NOMO-1 treated with DMSO at 0.1 percent for 48 hours (cell line): Measurements from ENCODE around the gene MRPL30.
"Not testable (repeated sequence)": the region's sequence is repeated elsewhere in the genome, so short reads cannot be mapped to it uniquely, and the experiment has no call there.

ENCODE experiments used
- DNase-seq: peaks from one replicate; lab custom pipeline; 2025; ENCODE audit not compliant: unreplicated experiment; lab: John Stamatoyannopoulos, UW

MRPL30 gene

GRCh38 chr2:99183025-99183424 is 2.0 kb downstream of the MRPL30 start:
- no peak for DNase-seq

DNA sequence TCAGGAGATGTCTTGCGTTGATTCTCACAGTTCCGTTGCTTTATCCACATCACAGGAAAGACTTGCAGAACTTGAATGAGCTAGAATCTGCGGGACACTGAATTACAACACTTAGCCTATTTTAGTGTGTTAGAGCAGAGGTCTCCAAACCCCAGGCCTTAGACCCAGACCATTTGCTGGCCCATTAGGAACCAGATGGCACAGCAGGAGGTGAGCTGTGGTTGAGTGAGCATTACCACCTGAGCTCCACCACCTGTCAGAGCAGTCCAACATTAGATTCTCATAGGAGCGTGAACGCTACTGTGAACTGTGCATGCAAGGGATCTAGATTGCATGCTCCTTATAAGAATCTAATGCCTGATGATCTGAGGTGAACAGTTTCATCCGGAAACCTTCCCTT is 3.8 kb downstream of the MRPL30 start:
- no peak for DNase-seq

GRCh38 chr2:99187011-99187410 is 6.0 kb downstream of the MRPL30 start:
- DNase-seq: no peak

DNA sequence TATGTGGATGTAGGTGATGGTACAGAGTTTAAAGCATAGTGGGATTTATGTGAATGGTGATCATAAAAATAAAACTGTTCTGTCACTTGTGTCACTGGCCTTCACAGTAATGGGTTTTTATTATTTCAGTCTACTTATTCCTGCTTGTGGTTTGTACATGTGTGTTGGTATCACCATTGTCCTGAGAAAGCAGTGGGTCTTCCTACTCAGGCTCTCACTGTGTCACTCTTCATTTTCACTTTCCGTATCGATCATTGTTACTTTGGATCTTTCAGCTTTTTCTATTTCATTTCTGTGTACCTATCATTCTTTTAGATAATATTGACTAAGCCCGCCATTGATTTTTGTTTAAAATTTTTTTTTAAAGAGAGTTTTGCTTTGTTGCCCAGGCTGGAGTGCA is 7.4 kb downstream of the MRPL30 start:
- no peak for DNase-seq

DNA sequence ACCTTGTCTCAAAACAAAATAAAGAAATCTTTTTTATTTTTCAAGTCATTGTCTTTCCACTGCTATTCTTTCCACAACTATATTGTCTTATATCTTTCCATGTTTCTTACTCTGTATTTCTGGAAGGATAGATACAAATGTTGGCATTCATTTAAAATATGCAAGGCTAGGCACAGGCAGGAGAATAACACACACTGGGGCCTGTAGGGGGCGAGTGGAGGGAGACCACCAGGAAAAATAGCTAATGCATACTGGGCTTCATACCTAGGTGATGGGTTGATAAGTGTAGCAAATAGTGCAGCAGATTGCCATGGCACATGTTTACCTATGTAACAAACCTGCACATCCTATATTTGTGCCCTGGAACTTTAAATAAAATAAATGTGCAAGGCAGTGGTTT is 9.6 kb downstream of the MRPL30 start:
- DNase-seq: no peak

- DNase-seq: not testable (repeated sequence)
These were observed 11.4 kb downstream of the MRPL30 start for GRCh38 chr2:99192364-99192763.

DNA sequence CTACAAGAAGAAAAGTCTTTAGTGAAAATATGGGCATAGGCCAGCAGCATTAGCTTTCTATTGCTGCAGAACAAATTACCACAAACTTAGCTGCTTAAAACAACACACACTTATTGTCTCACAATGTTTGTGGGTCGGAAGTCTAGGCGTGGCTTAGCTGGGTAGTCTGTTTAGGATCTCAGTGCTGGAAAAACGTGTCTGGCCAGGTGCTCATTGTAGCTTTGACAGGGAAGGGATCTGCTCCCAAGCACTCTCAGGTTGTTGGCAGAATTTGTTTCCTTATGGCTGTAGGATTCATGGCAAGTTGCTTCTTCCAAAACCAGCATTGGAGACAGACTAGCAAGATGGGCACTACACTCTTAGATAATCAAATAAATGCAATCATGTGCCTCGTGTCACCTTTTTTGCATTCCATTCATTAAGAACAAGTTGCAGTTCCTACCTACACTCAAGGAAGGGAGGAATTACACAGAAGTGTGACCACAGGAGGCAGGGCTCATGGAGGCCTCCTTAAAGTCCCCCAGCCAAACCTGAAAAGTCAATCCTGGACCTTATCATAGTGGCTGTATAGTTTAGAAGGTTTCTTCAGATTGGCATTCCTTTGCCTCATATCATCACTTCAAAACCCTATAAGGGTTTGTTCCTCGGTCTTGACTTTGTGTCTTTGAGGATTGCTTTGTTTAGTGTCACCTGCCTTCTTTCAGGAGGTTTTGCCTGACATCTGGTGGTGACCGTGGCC is 17.3 kb downstream of the MRPL30 start:
- no peak for DNase-seq

DNA sequence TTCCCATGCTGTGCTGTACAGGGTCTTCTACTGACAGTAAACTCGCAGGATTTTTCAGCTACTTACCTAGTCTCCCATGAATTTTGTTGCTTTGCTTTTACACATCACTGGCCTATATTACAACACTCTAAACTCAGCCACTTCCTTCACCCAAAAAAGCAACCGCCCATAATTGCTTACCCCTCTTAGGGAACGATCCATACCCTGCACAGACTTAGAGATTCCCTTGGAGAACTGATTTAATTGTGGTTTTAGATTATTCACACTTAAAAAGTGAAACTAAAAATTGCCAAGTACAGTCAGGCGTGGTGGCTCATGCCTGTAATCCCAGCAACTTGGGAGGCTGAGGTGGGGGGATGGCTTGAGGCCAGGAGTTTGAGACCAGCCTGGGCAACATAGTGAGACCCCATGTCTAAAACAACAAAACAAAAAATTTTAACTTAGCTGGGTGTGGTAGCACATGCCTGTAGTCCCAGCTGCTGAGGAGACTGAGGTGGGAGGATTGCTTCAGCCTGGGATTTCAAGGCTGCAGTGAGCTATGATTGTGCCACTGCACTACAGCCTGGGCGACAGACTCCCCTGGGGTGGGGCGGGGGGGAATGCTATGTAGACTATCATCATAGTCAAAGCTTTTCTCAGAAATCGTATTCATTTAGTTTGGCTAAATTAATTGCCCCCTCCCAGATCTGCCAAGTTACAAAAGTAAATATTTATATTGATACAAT is 19.3 kb downstream of the MRPL30 start:
- peak; percentile 54 for DNase-seq

DNA sequence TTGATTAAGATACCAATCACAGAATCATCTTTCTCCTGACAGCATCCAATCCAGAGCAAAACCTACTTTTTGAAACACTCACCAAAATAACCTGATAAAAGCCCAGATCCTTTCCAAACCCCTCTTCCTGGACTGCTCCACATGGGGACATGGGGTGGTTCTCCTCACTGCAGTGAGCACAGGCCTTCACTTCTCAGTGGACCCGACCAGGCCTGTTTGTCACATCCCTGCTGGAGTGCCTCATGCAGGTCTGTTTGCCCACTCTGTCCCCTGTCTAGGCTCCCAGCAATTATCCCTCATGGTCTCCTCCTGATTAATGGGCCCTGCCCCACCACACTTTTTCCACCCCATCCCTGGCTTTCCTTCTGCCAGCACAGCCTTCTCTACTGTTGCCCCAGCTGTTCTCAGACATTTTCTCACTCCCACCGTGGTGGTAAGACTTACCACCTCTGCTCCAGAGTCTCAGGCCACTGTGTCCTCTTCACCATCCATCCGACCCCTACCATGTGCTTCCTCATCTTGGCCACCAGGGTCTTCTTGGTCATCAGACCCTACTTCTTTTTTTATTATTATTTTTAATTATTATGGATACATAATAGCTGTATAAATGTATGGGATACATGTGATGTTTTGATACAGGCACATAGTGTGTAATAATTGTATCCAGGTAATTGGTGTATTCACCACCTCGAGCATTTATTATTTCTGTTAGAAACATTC is 21.1 kb downstream of the MRPL30 start:
- DNase-seq: no peak

DNA sequence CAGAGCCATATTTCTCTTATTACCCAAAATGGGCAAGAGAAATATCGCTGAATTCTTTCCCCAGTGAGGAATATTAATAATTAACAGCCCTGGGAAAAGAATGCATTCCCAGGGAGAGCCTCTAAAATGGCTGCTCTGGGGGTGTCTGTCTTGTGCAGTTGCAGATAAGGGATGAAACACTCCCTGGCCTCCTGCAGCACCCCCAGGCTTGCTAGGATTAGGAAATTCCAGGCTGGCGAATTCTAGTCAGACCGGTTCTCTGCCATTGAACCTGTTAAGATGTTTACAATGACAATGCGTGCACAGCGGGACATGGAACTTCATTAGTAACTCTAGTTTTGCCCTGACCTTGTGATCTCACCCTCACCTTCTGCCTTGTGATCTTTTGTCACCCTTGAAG is 24.5 kb downstream of the MRPL30 start:
- DNase-seq: no peak

GRCh38 chr2:99216096-99216495 is 35.1 kb downstream of the MRPL30 start:
- no peak for DNase-seq

- DNase-seq: no peak
These were observed 37.0 kb downstream of the MRPL30 start for GRCh38 chr2:99217929-99218501.

- DNase-seq: not testable (repeated sequence)
These were observed 52.2 kb downstream of the MRPL30 start for GRCh38 chr2:99233177-99233576.

GRCh38 chr2:99238599-99238998 is 57.6 kb downstream of the MRPL30 start:
- no peak for DNase-seq

DNA sequence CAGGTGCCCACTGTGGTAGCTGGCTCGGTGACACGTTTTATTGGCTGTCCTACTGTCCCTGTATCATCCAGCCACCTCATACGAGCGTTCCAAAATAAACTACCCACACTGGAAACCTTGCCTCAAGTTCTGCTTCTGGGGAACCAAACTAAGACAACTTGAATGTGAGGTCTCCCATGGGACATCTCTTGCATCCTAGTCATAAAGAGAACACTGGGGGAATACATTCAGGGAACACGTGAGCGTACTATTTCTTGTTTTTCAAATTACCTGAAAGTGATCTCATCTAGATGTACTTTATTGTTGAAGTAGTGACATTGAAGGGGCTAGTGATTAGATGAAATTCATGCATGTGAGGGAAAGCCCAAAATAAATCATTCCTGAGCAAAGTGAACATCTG is 59.4 kb downstream of the MRPL30 start:
- no peak for DNase-seq

DNA sequence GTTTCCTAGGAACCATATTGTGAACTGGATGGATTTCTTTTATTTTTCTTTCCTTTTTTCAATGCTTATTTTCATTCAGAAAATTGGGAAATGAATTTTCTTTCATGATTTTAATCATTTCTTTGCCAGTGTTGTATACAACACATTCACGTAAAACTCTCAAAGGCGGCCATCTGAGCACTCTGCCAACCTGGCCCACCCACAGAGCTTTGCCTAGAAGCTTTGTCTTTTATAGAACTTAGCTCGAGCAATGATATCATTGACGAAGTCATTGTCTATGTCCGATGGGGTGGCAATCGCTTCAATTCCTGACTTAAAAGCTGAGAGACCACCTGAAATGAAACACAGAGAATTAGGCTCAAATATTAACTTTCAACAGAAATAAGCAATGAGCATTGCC is 61.2 kb downstream of the MRPL30 start:
- DNase-seq: no peak
